HPDE6-E6E7 (cell line): ENCODE measurements around the gene ROR2.

Source experiments
- DNase-seq: peaks from one replicate; pipeline ENCODE4 v3.0.0; 2011; ENCODE audit warnings: missing footprints; ENCODE audit errors: extremely low spot score

The ROR2 gene

DNA sequence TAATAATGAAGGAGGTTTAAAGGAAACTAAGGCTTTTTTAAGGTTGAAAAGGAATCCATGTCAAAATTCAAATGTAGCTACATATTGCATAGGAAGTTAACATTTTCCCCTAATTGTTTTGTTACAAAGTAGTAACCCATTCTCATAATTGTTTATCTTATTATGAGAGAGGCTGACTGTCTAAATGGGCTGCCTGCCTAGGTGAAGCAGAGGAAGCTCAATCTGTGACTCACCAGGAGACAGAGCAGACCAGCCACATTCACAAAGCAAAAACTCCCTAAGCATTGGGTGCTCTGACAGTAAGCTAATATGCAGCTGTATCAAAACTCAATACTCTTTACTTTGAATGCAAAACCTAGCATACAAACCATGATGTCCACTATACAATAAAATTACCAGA, 208.5 kb downstream of the ROR2 start:
- DNase-seq, result peak; percentile 59

DNA sequence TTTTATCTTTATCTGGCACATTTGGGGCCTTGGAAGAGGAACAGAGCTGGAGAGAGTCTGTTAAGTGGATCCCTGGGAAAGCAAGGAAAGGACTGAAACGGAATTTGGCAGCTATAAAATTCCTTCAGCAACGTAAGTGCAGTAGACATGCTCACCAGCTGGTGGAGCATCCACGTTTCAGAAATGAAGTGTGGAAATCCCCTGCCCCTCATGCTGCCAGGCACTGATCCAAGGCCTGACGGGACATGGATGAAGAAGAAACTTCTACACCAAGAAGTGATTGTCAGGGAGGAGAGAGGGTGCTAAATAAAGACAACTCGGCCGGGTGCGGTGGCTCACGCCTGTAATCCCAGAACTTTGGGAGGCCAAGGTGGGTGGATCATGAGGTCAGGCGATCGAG, 209.3 kb downstream of the ROR2 start:
- no peak for DNase-seq

DNA sequence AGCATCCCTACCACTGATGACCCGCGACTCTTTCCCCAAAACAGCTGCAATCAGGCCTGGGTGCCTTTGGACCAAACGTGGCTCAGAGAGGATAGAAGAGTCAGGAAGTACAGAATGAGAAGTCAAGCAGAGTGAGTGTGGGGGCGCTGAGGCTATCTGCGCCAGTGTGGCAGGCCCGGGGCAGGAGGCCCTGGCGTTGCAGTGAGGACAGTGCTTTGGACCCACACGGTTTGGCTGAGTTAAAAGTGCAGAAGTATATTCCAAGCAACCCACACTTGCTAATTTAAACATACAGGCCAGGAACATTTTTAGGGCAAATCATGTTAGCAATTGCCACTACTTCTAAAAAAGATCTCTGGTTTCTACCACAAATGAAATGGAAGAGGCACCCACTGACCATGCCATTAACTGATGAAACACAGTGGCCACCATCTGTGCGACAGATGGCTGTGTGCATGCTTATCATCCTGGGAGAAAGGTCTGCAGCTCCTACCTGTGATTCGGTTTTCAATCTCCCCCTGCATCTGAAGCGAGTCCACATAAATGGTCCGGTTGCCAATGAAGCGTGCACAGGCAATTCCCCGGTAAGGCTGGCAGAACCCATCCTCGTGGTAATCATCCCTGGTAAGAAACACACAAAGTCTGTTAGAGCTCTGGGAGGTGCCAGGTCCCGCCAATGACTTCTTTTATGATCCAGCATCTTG, 213.0 kb downstream of the ROR2 start:
- no peak for DNase-seq

DNA sequence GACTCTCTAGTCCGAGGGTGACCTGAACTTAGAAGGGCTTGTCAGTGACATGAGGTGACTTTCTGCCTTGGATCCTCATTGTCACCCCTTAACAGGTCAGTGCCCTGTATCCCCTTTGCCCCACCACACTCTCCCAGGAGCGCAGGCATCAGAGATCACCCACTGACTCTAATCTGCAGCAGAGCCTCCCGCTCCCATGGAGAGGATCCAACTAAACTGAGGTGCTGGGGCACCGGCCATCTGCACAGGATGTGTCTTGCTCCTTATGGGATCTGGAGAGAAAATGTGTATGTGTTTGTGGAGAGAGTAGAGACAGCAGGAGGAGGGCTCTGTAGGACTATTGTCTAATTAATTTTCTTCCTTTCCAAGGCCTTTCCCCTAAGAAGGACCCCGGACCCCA, 213.7 kb downstream of the ROR2 start:
- DNase-seq, result no peak

DNA sequence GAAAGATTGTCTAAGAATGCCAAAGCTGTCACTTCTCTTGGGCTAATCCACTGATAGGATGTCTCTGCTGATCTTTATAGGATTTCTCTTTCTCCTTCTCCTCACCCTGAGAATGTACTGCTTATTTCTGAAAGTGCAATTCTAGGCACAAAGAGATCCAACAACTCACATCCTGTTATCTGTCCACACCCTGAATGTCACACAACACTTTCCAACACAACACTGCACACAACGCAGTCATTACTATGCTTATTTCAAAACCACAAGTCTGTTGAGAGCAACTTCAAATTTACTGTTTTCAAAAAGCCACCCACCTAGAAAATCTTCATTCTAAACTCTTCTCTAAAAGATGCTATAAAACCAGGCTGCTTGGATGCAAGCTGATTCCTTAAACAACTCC, 215.0 kb downstream of the ROR2 start:
- no peak for DNase-seq

DNA sequence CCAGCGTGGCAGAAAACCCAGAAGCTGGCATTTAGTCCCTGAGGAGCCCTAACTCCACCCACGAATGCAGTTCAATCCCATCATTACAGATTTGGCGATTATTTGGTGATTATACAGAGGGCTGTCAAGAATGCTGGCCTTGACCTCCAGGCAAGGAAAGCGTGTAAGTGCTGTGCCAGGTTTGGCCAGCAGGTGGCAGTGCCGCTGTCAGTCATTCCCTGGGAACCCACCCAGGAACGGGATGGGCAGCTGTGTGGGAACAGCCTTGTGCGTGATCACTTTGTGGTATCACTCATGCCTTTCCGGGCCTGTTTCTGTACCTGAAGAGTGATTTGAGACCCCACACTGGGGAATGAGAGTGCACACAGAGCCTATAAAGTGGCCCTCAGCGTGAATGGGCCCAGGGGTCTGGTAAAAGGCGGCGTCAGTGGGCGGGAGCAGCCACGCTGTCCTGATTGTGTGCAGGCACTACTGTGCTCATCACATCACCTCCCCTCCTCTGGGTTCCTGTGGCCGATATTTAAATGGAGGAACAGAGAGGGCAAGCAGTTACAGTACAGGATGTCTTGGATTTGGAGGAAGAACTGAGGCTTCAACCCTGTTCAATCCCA, 215.6 kb downstream of the ROR2 start:
- DNase-seq, result peak; percentile 71

DNA sequence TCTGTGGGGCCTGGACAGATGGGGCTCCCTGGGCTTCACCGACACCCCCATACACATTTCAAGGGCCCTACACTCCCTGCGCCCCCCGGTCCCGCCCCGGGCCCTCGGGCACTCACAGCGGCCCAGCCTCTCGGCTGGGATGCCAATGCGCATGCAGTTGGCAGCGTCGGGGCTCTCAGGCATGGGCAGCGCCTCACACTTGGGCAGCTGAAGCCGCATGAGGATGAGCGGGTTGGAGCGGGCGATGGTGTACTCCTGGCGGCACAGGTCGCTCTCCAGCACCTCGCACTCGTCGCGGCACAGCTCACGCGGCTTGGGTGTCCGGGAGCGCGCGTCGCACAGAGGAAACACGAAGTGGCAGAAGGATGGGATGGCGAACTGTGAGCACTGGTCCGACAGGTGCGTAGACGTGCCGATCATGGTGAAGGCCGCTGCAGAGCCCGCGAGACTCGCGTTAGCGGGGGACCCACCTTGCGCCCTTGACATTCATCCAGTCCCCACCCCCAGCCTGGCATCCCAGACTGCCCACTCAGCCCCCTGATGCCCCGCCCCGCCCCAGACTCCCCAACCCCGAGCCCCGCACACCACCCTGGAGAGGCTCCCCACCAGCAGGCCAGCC, 216.9 kb downstream of the ROR2 start:
- DNase-seq, result no peak

DNA sequence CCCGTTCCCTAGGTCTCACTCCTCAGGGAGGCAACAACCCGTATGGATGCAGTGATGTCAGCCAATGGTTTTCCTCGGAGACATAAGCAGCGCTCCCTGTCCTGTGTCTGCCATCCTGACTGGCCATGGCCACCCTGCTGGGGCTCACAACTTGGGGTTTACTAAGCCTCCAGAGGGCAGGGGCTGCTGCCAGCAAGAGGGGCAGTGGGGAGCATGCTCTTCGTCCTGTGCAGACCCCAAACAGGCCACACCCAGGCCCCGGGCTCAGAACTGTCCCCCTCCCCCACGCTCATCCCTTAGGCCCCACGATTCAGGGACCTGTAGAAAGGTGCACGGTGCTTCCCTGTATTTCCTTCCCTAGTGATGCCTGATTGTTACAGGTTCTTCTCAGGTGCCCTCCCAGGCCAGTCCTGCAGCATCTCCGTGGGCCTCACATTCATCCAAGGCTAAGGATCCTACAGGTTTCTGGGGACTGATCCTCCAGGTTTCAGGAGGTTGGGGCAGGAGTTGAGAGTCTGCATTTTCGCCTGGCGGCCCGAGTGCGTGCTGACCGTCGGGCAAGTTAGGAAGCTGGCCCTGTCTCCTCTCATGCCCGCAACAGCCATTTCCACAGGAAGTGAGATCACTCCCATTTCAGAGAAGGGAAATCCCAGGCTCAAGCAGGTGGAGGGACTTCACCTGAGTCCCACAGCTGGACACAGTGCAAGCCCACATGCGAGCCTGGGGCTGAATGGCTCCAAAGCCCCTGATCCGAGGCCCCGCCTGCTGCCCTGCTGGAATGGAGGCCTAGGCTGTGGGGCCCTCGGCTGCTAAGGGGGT, 217.6 kb downstream of the ROR2 start:
- DNase-seq, result no peak

DNA sequence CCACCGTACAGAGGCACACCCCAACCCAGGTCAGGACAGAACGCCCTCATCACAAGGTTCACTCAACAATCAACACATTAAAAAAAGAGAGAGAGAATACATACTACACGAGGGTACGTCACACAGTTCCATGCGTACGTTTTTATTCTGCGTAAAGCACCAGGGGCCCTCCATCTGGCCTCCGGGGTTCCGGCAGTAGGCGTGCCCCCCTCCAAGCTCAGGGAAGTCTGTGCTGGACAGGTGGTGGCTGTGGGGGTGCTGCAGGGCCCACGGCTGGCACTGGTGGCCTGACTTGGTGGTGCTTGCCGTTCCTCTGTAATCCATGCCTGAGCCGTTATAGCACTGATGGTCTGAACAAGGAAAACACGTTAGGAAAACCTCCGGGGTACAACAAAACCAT, 219.2 kb downstream of the ROR2 start:
- DNase-seq, result no peak

DNA sequence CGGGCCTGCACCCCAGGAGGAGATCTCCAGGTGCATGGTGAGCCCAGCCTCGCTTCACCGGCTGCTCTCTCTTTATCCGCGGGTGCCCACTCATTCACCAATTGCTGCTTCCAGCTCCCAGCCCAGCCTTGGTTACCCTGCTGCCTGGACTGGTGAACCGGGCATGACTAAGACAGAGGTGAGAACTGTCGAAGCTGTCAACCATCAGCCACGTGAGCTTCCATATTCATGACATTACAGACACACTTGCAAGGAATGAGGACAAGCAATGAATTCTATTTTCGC, 220.5 kb downstream of the ROR2 start:
- no peak for DNase-seq

DNA sequence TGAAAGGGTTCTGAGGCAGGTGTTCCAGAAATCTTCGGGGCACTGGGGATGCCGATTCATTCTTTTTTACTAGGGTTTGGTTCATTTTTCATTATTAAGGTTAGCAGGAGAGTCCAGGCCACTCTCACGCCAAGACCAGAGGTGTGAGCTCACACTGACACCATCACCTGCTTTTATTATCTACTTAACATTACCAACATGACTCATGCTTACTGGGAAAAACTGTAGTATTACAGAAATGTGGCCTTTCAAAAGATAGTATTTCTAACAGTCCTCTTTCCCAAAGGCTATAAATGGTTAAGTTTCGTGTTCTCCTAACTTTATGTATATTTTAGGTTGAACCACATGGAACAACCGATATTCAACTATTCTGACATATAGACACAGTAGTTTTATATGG, 222.1 kb downstream of the ROR2 start:
- no peak for DNase-seq

DNA sequence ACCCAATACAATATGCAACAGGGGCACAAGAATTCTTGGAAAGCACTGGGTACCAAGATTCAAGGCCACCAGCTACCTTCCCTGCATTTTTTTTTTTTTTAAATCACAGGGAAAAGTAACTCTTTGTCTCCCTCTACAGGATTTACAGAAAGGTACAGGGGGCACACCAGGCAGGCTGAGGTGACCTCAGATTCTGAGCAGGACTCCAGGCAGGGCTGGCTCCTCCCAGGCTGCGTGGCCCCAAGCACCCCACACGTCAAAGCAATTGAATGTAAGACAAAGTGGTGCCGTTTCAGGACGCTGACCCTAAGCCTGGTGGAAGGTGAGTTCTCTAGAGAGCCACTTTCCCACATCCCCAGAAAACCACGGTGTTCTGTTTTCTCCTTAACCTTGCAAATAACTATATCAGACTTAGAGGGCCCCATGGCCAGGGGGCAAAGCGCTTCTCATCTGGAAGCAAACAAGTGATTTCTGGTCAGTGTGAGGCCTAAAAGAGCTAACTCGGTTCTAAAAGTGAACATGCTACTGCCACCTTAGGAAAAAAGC, 222.6 kb downstream of the ROR2 start:
- peak; percentile 55 for DNase-seq

DNA sequence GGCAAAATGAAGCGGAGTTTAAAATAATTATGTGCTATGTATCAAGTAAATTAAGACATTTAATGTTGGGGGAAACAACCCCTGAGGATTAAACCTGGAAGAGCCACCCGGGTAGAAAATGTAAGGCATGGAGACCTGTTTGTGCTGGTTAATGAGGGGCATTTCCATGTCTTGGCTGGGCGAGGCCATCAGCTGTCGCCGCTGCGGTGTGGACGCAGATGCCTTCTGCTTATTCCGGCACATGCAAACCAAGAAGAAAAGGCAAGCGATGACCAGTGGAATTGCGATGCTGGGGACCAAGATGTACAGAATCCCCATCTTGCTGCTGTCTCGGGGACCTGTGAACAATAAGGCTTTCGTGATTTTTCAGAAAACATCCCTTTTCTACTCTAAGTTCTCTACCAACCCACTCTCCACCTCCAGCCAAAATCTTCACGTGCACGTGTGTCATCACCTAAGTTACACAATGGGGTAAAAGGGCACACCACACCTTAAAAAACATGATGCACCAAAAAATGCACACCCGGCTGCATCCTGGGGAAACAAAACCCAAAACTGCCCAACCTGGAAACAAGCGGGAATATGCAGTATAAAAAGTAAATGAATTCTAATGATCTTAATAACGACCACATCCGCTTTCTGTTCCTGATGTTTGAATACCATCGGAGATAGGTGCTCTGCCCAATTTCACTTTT, 223.5 kb downstream of the ROR2 start:
- no peak for DNase-seq

DNA sequence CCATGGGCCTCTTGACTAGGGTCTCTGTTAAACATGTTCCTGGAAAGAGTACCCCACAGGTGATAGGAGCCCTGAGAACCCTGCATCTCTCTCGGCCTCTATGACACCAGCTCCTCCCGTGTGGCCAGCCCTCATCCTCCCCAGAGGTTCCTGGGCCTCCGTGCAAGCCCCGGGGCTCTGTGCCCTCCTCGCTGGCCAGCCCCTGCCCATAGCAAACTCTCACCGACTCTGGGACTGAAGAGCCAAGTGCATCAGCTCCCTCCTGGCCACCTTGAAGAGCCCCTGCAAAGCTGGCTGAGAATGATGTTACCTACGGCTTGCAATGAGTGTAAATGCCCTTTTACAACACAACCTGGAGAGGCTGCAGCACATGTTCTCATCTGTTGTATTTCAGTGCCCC, 224.4 kb downstream of the ROR2 start:
- no peak for DNase-seq

DNA sequence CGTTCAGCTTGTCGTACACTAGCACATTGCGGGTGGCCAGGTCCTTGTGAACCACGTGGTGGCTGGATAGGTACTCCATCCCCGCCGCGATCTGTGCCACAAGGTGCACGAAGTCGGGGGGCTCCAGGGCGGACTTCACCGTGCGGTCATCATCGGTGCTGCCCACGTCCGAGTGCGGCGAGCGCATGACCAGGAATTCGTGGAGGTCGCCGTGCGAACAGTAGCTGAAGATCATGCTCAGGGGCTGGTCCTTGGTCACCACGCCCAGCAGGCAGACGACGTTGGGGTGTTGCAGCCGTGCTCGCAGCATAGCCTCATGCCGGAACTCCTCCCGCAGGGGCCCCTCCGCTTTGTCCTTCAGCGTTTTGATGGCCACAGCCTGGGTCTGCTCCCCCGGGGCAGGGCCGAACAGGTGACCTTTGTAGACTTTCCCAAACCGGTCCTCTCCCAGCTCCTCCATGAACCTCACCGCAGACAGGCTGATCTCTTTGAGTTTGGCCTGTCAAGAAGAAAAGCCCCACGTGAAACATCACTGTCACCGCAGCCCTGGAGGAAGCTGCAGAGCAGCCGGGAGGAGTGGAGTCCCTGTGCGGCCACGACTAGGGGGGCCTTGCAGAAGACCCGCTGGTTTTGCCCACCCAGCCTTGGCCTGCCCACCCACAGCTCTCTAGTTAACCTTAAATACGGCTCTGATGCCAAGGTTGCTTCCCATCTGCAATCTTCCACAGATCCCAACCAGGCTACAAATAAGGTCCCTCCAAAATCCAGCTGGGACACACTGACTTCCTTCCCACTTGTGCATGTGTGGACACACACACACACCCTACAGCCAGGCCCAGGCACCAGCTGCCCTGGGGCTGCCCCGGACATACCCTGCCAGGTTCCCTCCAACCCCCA, 225.2 kb downstream of the ROR2 start:
- no peak for DNase-seq

DNA sequence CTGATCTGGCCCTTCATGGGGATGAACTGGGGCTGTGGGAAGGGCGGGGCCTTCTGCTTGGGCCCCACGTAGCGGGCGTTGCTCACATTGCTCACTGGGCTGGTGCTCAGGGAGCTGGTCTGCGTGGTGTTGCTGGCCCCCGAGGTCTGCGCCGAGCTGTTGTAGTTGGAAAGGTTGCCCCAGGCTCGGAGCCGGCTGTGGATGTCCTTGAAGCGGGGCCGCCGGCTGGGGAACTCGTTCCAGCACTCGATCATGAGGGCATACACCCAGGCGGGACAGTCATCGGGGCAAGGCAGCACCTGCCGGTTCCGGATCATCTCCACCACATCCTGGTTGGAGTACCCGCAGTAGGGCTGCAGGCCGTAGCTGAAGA, 226.0 kb downstream of the ROR2 start:
- no peak for DNase-seq

DNA sequence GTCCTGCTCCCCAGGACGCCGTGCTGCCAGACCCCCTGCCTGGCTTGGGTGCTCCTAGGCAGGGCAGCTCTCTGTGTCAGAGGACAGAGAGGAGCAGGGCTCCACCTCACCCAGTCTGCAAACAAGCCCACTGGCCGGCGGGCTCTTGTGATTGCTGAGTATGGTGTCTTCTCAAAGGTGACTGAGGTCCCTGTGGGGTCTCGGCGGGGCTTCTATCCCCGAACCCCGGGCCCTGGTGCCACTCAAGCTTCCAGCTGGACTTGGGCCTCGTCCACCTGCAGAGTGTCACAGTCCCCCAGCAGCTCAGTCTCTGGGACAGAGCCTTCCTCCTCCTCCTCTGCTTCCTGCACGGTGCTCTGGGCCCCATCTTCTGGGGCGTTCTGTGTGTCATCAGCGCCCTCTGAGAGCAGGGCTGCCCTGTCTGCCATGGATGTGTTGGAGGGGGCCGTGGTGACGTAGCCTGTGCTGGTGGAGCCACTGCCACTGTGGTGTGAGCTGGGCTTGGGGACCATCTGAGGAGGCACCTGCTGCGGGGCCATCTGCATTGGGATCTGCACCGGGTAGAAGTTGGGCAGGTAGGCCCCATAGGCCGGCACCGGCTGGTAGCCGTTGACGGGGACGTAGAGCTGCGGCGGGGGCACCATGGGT, 226.5 kb downstream of the ROR2 start:
- no peak for DNase-seq

DNA sequence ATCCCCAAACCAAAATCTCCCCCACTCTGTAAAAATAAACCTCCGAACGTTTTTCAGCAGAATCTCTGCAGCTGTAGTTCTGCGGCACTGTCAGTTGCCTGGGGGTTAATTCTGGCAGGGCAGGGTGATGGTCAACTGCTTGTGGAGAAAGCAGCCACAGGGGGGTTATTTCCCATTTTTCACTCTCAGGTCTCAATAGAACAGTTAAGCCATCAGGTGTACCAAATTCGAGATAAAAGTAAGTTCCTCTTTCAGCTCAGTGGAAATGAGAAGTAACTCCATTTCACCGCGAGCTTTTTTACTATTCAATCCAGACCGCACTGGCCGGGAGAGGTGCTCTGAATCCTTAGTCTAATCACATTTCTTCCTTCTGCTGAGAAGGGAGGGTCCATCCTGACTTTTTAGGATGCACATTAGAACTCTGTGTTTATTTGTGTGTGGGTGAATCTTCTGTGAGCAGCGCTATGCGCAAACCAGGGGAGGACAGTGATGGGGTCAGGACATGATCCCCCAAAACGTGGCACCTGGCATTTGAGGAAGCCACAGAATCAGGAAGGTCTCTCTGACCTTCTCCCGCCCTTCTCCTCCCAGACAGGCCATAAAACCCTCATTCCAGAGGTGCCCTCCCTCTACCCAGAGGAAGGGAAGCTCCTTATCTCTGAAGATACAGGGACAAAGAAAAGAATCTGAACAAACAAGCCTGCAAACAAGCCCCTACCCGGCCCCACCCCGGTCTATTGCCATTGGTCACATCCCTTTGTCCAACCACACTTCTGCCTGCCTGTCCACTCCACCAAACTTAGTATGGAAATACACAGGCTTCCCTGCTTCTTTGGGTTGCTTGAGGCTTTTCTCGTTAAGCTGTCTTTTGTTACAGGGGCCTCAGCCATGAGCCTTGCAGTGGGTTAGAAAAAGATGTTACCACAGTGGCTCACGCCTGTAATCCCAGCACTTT, 229.0 kb downstream of the ROR2 start:
- no peak for DNase-seq

DNA sequence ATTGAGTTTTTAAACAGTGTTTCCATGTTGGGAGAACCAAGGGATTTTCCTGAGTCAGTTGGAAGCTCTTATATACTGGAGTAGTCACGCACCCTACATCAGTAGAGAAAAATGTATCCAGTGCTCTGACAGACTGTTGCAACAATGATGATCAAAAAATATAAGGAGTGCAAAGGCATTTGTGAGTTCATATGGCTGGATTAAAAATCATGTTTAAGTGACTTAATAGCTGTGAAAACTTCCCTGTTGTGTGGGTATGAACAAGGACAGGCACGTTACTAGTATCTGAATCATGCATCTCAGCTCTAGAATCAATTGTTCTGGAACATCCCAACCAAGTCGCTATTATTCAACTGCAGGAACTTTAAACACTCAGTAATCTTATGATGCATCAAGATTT, 229.7 kb downstream of the ROR2 start:
- peak; percentile 58 for DNase-seq
